ENCODE results near the gene GCSH. TPM values are rescaled to one million over a fixed set of nuclear protein-coding genes. Genes with fewer than 3 reads are reported as not detected.

The GCSH gene
- polyA plus RNA-seq, 3 donors, result 0.77 to 2.0 (median 1.0) TPM

DNA sequence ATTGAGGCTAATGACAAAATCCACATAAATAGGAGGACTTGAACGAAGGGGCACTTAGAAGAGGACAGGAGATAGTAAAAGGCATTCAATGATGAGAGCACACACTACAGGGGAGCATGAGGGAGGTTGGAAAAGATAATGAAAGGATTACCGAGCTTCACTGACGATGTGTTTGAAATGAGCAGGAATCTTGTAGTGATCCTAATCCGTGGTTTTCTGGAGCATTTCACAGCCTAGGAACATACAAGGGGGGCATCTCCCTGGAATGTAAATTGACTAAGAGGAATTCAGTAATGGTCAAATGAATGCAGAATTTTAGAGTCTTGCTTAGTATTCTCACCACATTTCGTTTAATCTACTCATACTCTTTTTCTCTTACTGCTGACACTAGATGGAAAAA, 55.4 kb downstream of the GCSH start:
- no peak overlapping the region for H3K4me3 Mint-ChIP-seq
- peaks cover 21% of the 10 kb centered on the region for H3K4me1 Mint-ChIP-seq
- H3K27me3 ChIP-seq (ENCODE audit: control insufficient read depth in 2 of 2, insufficient read depth in 2 of 2, low read length in 2 of 2), result no peaks in the 10 kb centered on the region
- H3K4me1 ChIP-seq (ENCODE audit: control insufficient read depth in 1 of 2, insufficient read depth in 2 of 2, low read length in 2 of 2), result peaks cover 11 to 14% of the 10 kb centered on the region in 2 donors
- no peak overlapping the region for H3K27ac Mint-ChIP-seq
- no peak overlapping the region for H3K4me3 ChIP-seq (replicated peaks in 1 of 3; ENCODE audit: low read depth in 2 of 3, low read length in 3 of 3)
- peaks cover 26% of the 10 kb centered on the region for H3K79me2 ChIP-seq (ENCODE audit: insufficient read depth, low read length)
- intact Hi-C loops (cut with micrococcal nuclease), result no loop called here
- 97% methylated on average over 3 of the region's 5 CpGs for WGBS (ENCODE audit: insufficient coverage)
- H3K27me3 Mint-ChIP-seq (ENCODE audit: low read depth in 3 of 3), result peaks cover 0 to 2% (median 0%) of the 10 kb centered on the region in 3 donors
- H3K9me3 ChIP-seq (replicated peaks in 1 of 2; ENCODE audit: control insufficient read depth in 1 of 2, insufficient read depth in 1 of 2, low read length in 2 of 2), result no peaks in the 10 kb centered on the region
- TF ChIP-seq, protein P1, sequence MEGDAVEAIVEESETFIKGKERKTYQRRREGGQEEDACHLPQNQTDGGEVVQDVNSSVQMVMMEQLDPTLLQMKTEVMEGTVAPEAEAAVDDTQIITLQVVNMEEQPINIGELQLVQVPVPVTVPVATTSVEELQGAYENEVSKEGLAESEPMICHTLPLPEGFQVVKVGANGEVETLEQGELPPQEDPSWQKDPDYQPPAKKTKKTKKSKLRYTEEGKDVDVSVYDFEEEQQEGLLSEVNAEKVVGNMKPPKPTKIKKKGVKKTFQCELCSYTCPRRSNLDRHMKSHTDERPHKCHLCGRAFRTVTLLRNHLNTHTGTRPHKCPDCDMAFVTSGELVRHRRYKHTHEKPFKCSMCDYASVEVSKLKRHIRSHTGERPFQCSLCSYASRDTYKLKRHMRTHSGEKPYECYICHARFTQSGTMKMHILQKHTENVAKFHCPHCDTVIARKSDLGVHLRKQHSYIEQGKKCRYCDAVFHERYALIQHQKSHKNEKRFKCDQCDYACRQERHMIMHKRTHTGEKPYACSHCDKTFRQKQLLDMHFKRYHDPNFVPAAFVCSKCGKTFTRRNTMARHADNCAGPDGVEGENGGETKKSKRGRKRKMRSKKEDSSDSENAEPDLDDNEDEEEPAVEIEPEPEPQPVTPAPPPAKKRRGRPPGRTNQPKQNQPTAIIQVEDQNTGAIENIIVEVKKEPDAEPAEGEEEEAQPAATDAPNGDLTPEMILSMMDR (IDR thresholded peaks at IDR 0.05), result no peak
- H3K9me3 Mint-ChIP-seq, result no peaks in the 10 kb centered on the region
- peaks cover 42 to 67% of the 10 kb centered on the region in 2 donors for H3K36me3 ChIP-seq (replicated peaks in 1 of 2; ENCODE audit: control insufficient read depth in 1 of 2, insufficient read depth in 2 of 2, low read length in 2 of 2)
- H2AFZ ChIP-seq (ENCODE audit: insufficient read depth, low read depth, low read length, poor library complexity, severe bottlenecking), result no peak overlapping the region
- no peak overlapping the region for H3K27ac ChIP-seq (ENCODE audit: low read depth in 1 of 2, low read length in 2 of 2)
- H4K20me1 ChIP-seq (ENCODE audit: insufficient read depth, low read length), result peaks cover 16% of the 10 kb centered on the region
- DNase-seq, result no peak
- peaks cover 59 to 64% of the 10 kb centered on the region in 2 donors for H3K36me3 Mint-ChIP-seq
- no peak overlapping the region for H3K9ac ChIP-seq (ENCODE audit: insufficient read depth, low read length, poor library complexity, severe bottlenecking)
- no peak overlapping the region for H3K4me2 ChIP-seq (replicated peaks; ENCODE audit: extremely low read depth, low read length, poor library complexity, severe bottlenecking)

DNA sequence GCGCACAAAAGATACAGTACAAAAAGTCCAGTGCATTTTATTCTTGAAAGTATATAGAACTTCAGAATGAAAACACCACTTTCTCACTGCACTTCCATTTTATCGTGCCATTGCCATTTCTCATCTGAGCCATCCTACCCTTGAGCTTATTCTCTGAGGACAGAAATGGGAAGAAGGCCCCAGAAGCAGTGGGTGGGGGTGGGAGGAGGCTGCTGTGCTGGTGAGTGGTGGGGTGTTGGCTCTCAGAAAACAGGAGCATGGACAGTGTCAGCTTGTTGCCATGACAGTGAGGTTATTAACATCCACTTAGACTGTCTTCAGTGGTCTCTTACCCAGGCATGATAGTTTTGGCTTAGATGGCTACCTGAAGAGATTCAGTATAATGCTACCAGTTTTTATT, 56.1 kb downstream of the GCSH start:
- no peaks in the 10 kb centered on the region for H3K9me3 ChIP-seq (replicated peaks in 1 of 2; ENCODE audit: control insufficient read depth in 1 of 2, insufficient read depth in 1 of 2, low read length in 2 of 2)
- TF ChIP-seq, protein P1 (IDR thresholded peaks at IDR 0.05), result no peak
- Mint-ChIP-seq H3K27me3 (ENCODE audit: low read depth in 3 of 3) (peaks cover 0 to 2% (median 0%) of the 10 kb centered on the region in 3 donors), H3K36me3 (peaks cover 54 to 58% of the 10 kb centered on the region in 2 donors), H3K4me3 (no peak overlapping the region), H3K27ac (no peak overlapping the region), H3K9me3 (no peaks in the 10 kb centered on the region), H3K4me1 (peaks cover 23% of the 10 kb centered on the region)
- no CpG with 5 or more reads among the region's 2 CpGs for WGBS (ENCODE audit: insufficient coverage)
- peaks cover 26% of the 10 kb centered on the region for H3K79me2 ChIP-seq (ENCODE audit: insufficient read depth, low read length)
- intact Hi-C loops (cut with micrococcal nuclease), result no loop called here
- peaks cover 36 to 60% of the 10 kb centered on the region in 2 donors for H3K36me3 ChIP-seq (replicated peaks in 1 of 2; ENCODE audit: control insufficient read depth in 1 of 2, insufficient read depth in 2 of 2, low read length in 2 of 2)
- H4K20me1 ChIP-seq (ENCODE audit: insufficient read depth, low read length), result peaks cover 16% of the 10 kb centered on the region
- no peak overlapping the region for H2AFZ ChIP-seq (ENCODE audit: insufficient read depth, low read depth, low read length, poor library complexity, severe bottlenecking)
- no peak overlapping the region for H3K9ac ChIP-seq (ENCODE audit: insufficient read depth, low read length, poor library complexity, severe bottlenecking)
- H3K4me2 ChIP-seq (replicated peaks; ENCODE audit: extremely low read depth, low read length, poor library complexity, severe bottlenecking), result no peak overlapping the region
- no peak overlapping the region for H3K27ac ChIP-seq (ENCODE audit: low read depth in 1 of 2, low read length in 2 of 2)
- peaks cover 14% of the 10 kb centered on the region in 2 donors for H3K4me1 ChIP-seq (ENCODE audit: control insufficient read depth in 1 of 2, insufficient read depth in 2 of 2, low read length in 2 of 2)
- H3K4me3 ChIP-seq (replicated peaks in 1 of 3; ENCODE audit: low read depth in 2 of 3, low read length in 3 of 3), result no peak overlapping the region
- DNase-seq, result no peak
- H3K27me3 ChIP-seq (ENCODE audit: control insufficient read depth in 2 of 2, insufficient read depth in 2 of 2, low read length in 2 of 2), result no peaks in the 10 kb centered on the region

Measured in CD14-positive monocyte (primary cell).